GM19395 (cell line): ENCODE measurements around the gene ITPR2.

ENCODE experiments used
- ATAC-seq: cut with Tn5 transposase; IDR thresholded peaks from one replicate; pipeline ENCODE4 v1.9.1; 2021; ENCODE audit warnings: mild to moderate bottlenecking, moderate library complexity; ENCODE audit not compliant: unreplicated experiment

The ITPR2 gene

GRCh38 chr12:26428420-26428819, 404.6 kb downstream of the ITPR2 start:
- no peak for ATAC-seq

- ATAC-seq = no peak
Measured at GRCh38 chr12:26426652-26427051, 406.3 kb downstream of the ITPR2 start.

- peak; percentile 82 for ATAC-seq
Measured at GRCh38 chr12:26425587-26426260, 407.3 kb downstream of the ITPR2 start.

DNA sequence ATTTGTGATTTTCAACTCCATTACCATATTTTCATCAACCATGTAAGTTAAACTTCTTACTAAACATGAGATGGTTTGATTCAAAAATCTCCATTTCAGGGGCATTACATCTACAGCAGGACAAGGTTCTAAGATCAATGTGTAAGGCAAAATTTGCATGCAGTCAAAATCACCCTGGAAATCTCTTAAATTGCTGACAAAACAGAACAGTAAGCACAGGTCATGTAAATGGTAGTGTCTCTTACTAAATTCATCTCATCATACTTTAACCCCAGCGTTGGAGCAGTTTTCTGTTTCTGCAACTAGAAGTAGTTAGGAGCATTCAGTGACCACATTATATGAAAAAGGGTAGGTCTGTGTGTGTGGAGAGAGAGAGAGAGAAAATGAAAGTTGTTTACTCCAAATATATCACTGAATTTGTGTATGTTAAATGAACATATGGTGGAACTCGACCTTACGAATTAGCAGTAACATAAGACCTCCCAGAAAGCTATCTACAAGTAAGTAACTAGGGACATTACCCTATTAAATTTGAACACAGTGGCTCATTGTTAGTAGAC, 410.1 kb downstream of the ITPR2 start:
- peak; percentile 70 for ATAC-seq

GRCh38 chr12:26416550-26416949, 416.4 kb downstream of the ITPR2 start:
- ATAC-seq = no peak

GRCh38 chr12:26410689-26411088, 422.3 kb downstream of the ITPR2 start:
- no peak for ATAC-seq

DNA sequence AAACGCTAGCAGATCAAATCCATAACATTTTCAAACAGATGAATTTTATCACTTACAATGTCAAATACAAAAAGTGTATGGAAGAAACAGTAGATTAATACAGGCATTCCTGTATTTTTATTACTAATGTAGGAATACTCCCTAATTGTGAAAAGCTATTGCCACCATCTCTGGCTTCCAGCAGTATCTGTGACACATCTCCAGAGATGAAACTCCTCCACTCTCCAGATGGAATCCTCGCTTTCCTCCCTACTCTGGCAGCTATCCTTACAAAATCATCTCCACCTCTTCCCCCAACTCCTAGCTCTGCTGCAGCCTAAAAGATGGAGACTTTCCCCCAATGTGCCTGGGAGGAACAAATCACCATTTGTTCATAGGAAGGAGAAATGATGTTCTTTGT, 426.2 kb downstream of the ITPR2 start:
- ATAC-seq = no peak

- ATAC-seq = no peak
Measured at GRCh38 chr12:26406391-26406790, 426.6 kb downstream of the ITPR2 start.

DNA sequence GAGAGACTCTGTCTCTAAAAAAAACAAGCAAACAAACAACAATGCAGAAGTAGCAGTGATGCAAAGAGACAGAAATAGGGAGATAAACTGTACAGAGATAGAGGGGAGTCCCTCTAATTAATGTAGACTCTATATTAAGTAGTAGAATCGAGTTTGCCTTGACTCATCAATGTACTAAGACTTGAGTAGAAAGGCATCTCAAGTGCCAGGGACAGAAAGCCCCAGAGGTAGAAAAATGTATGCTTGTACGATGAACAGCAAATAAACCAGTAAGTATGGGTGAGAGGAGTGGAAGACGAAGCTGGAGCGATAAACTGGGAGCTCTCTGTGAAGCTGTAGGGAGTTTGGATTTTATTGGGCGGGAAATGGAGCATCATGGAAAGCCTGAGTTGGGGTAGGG, 429.4 kb downstream of the ITPR2 start:
- ATAC-seq = no peak

- no peak for ATAC-seq
Measured at GRCh38 chr12:26402648-26403047, 430.3 kb downstream of the ITPR2 start.

- ATAC-seq = no peak
Measured at GRCh38 chr12:26401874-26402273, 431.1 kb downstream of the ITPR2 start.

DNA sequence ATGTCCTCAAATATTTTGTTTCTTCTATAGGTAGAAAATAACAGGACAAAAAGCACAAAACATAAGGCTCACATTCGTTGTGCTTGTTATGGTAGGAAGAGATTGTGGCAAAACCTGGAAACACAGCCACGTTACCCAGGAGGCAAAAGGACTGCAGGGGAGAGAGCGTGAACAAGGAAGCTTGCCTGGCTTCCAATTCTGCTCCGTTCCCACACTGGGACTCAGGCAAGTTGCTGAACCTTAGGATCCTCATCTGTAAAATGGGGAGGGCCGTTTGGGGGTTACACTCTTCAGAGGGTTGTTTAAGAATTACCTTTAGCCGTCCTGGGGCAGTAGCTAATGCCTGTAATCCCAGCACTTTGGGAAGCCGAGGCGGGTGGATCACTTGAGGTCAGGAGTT, 432.4 kb downstream of the ITPR2 start:
- no peak for ATAC-seq

GRCh38 chr12:26399381-26399780, 433.6 kb downstream of the ITPR2 start:
- no peak for ATAC-seq

GRCh38 chr12:26396402-26396801, 436.6 kb downstream of the ITPR2 start:
- no peak for ATAC-seq

- ATAC-seq = no peak
Measured at GRCh38 chr12:26389343-26389742, 443.7 kb downstream of the ITPR2 start.

- no peak for ATAC-seq
Measured at GRCh38 chr12:26384536-26384935, 448.5 kb downstream of the ITPR2 start.

DNA sequence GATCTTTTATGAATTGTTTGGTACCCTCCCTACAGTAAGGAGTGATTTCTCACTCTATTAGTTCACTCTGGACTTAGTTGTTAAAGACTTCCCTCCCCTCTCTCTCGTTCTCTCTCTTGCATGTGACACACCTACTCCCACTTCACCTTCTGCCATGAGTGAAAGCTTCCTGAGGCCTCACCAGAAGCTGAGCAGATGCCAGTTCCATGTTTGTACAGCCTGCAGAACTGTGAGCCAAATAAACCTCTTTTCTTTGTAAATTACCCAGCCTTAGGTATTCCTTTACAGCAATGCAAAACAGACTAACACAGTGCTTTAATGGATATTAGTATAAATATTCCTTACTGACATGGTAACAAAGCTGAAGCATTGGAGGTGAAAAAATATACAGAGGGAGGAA, 450.0 kb downstream of the ITPR2 start:
- no peak for ATAC-seq

- ATAC-seq = no peak
Measured at GRCh38 chr12:26380897-26381296, 452.1 kb downstream of the ITPR2 start.

- no peak for ATAC-seq
Measured at GRCh38 chr12:26379777-26380467, 453.1 kb downstream of the ITPR2 start.

GRCh38 chr12:26378711-26379110, 454.3 kb downstream of the ITPR2 start:
- no peak for ATAC-seq

DNA sequence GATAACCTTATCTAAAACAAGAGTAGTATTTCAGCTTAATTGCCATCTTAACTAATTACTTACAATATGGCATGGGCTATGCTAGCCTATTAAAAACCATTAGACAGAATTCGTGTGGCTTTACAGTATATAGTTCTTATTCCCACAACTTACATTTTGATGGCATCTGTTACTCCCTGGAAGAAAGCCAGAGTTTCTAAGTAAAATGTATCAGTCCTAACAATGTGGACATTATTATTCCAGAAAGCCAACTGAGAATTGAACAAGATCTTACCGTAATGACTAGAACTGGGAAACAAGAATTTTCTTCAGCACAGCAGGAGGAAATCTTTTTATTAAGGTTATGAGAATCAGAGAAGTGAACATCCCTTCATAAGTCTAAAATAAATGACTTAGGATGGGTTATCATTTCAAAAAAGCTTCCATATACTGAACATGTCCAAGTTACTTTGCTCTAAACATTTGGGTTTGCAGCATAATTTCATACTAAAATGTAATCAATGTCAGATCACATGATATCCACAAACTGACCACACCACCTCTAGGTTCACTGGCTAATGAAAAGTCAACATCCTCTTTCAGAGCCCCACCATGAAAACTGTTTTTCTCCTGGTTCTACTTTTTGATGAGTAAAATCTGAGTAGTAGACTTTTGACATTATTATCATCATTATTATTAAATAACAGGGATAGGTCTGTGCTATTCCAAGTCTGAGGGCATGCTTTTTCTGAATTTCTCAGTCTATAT, 457.9 kb downstream of the ITPR2 start:
- ATAC-seq = no peak
